Adipocyte (in vitro differentiated cells): ENCODE data around the gene FAM180A.
A peak's percentile ranks its signal among the peaks of the same experiment; 100 is the strongest.
"Not testable (repeated sequence)": the region's sequence is repeated elsewhere in the genome, so short reads cannot be mapped to it uniquely, and the experiment has no call there.

Source experiments
- DNase-seq: peaks from one replicate; pipeline ENCODE4 v3.0.0-alpha.2; 2015; ENCODE audit warnings: low read depth
- H3K27me3 ChIP-seq: replicated peaks from 2 replicates; pipeline ENCODE4 v1.7.0; 2013; ENCODE audit warnings: mild to moderate bottlenecking, low read length, moderate library complexity; ENCODE audit not compliant: control insufficient read depth, insufficient read depth
- H3K36me3 ChIP-seq: 2 replicates; pipeline ENCODE4 v1.7.0; 2013; ENCODE audit warnings: low read length, mild to moderate bottlenecking, moderate library complexity; ENCODE audit not compliant: control insufficient read depth, insufficient read depth, severe bottlenecking
- H3K4me1 ChIP-seq: 2 replicates; pipeline ENCODE4 v1.7.0; 2013; ENCODE audit warnings: mild to moderate bottlenecking, low read length, moderate library complexity; ENCODE audit not compliant: control insufficient read depth, insufficient read depth
- H3K4me3 ChIP-seq: 2 replicates; pipeline ENCODE4 v1.7.0; 2013; ENCODE audit warnings: mild to moderate bottlenecking, low read length, moderate library complexity
- H3K9ac ChIP-seq: 2 replicates; pipeline ENCODE4 v1.7.0; 2013; ENCODE audit warnings: mild to moderate bottlenecking, low read length, moderate library complexity
- H3K9me3 ChIP-seq: 2 replicates; pipeline ENCODE4 v1.7.0; 2013; ENCODE audit warnings: mild to moderate bottlenecking, low read length, moderate library complexity; ENCODE audit not compliant: control insufficient read depth

Gene FAM180A

GRCh38 chr7:135755351-135755753 lies 6.7 kb upstream of the FAM180A start:
- Histone ChIP-seq H3K4me3 (no peak overlapping the region), H3K36me3 (no peaks in the 10 kb centered on the region), H3K9ac (no peak overlapping the region), H3K4me1 (peaks cover 7% of the 10 kb centered on the region), H3K9me3 (peaks cover 9% of the 10 kb centered on the region), H3K27me3 (no peaks in the 10 kb centered on the region)
- DNase-seq: no peak

DNA sequence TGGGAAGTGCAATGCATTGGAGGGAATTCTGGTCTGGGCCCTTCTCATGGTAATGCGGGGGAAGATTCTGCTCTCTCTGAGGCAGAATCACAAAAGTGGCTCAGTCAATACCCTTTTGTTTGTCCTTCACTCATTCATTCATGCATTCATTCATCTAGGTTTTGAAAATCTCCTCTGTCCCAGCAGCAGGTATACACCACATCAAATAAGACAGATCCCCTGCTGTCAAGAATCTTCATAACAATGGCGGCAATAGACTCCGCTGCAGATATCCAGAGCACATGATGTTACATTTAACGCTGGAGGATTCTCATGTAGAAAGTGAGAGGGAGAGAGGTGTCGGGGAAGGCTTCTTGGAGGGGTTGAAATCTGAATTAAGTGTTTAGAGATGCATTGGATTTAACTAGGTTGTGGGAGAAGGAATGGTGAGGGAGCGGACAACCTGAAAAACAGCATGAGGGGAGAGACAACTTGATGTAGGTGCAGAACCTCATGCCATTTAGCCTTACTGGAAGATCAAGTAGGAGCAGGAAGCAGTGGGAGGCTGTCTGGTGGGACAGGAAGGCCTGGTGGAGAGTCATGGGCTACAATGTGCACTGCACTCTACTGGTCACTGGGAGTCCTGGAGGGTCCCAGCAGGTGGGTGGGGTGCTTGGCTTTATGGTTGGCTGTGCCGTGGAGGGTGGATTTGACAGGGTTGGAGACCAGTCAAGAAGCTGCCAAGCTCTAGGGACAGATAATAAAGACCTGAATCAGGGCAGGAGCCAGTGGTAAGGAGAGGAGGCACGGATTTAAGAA lies 5.2 kb upstream of the FAM180A start:
- Histone ChIP-seq H3K9me3 (peaks cover 9% of the 10 kb centered on the region), H3K4me1 (peaks cover 10% of the 10 kb centered on the region)
- DNase-seq: no peak

DNA sequence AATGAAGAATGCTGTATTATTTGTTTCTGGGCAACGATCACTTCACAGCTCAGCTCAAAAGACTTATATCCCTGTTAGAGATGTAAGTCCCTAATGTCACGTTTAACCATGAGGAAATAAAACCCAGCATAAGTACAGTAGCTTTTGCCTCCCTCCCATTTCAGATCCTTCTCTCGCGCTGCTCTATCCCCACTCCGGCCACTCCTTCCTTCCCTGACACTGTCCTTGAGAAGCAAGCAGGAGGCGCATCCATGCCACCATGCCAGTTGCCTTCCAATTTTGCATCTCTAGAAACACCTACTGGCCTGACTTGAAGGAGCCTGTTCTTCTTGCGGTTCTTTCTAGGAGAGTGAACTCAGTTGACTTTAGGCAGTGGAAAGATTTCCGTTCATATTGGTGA lies 1.2 kb downstream of the FAM180A start:
- no peaks in the 10 kb centered on the region for H3K27me3 ChIP-seq
- no peak for DNase-seq
- H3K9ac ChIP-seq: peak overlapping the region; percentile 67
- peaks cover 55% of the 10 kb centered on the region for H3K4me1 ChIP-seq
- no peaks in the 10 kb centered on the region for H3K9me3 ChIP-seq
- no peaks in the 10 kb centered on the region for H3K36me3 ChIP-seq
- peak overlapping the region; percentile 77 for H3K4me3 ChIP-seq

More for the DNA sequence above, 5.2 kb upstream of the FAM180A start:
- Histone ChIP-seq H3K36me3 (no peaks in the 10 kb centered on the region), H3K27me3 (no peaks in the 10 kb centered on the region), H3K9ac (no peak overlapping the region), H3K4me3 (no peak overlapping the region)

DNA sequence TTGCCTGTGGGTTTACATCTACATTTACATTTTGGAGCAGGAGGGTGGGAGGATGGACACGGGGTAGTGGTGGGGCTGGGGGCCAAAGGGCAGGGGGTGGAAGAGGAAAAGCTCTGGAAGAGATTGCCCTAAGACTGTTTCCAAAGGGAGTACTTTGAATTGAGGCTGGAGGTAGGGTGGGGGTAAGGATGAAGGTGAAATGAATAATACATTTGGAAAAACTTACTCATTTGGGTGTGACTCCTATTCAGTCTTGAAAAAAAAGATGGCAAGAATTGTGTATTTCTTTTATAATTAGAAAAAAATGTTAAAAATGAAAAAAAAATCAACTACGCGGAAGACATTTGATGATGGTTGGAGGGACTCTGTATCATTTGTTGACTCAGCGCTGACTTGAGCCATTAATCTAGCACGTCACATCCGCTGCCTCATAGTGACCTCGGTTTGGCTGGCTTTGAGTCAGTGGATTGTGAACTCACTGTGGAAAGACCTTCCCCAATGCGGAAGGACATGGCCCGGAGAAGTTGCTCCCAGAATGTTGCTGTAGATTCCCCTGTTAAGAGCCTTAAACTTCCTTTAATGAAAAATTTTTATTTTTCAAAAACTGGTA lies 2.8 kb downstream of the FAM180A start:
- DNase-seq: peak; percentile 95
- Histone ChIP-seq H3K9ac (peak overlapping the region; percentile 77), H3K9me3 (no peaks in the 10 kb centered on the region), H3K36me3 (no peaks in the 10 kb centered on the region), H3K4me3 (peak overlapping the region; percentile 69), H3K4me1 (peaks cover 64% of the 10 kb centered on the region), H3K27me3 (no peaks in the 10 kb centered on the region)

- Histone ChIP-seq H3K9ac (peak overlapping the region; percentile 68), H3K4me3 (peak overlapping the region; percentile 69), H3K4me1 (peaks cover 64% of the 10 kb centered on the region), H3K27me3 (no peaks in the 10 kb centered on the region), H3K36me3 (no peaks in the 10 kb centered on the region), H3K9me3 (no peaks in the 10 kb centered on the region)
- peak; percentile 76 for DNase-seq
Measured at GRCh38 chr7:135744938-135745702, 3.5 kb downstream of the FAM180A start.

- no peaks in the 10 kb centered on the region for H3K27me3 ChIP-seq
- peak overlapping the region; percentile 68 for H3K4me3 ChIP-seq
- DNase-seq: peak; percentile 67
- H3K4me1 ChIP-seq: peaks cover 61% of the 10 kb centered on the region
- no peaks in the 10 kb centered on the region for H3K36me3 ChIP-seq
- no peaks in the 10 kb centered on the region for H3K9me3 ChIP-seq
- peak overlapping the region; percentile 68 for H3K9ac ChIP-seq
Measured at GRCh38 chr7:135743907-135744731, 4.5 kb downstream of the FAM180A start.

DNA sequence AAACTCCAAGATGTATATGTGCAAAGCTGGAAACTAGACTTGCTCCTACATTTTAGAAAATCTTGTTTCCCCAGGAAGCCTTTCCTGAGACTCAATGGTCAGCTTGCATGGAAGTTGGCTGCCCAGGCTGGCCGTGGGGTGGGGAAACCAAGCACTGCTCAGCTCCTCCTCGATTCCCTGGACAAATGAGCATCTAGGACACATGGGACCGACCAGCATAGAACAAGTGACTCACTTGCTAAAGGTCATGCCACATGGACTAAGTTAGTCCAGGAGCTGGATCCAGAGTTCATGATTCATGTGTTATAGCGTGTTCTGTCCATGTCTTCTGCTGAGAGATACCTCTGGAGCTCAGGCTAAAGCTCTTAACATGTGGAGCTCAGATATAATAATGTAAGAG lies 6.2 kb downstream of the FAM180A start:
- Histone ChIP-seq H3K27me3 (no peaks in the 10 kb centered on the region), H3K9me3 (no peaks in the 10 kb centered on the region), H3K36me3 (no peaks in the 10 kb centered on the region), H3K4me1 (peaks cover 48% of the 10 kb centered on the region), H3K9ac (no peak overlapping the region), H3K4me3 (no peak overlapping the region)
- no peak for DNase-seq

DNA sequence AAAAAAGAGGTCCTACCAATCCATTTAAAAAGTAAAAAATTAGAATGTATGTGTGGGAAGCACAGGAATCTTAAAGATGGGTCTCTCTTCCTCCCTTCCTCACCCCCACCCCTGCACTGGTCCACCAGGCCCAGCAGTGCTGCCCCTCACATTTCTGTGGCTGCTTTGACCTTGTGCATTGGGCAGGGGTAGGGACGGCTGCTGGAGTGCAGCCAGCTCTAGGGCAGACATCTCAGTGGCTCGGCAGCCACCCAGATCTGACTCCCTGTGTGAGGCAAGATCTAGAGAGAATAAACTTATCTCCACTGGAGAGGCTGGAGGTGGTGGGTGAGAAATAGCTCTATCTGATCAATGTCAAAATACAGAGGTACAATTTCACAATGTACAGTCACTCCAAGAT lies 6.7 kb downstream of the FAM180A start:
- no peaks in the 10 kb centered on the region for H3K9me3 ChIP-seq

DNA sequence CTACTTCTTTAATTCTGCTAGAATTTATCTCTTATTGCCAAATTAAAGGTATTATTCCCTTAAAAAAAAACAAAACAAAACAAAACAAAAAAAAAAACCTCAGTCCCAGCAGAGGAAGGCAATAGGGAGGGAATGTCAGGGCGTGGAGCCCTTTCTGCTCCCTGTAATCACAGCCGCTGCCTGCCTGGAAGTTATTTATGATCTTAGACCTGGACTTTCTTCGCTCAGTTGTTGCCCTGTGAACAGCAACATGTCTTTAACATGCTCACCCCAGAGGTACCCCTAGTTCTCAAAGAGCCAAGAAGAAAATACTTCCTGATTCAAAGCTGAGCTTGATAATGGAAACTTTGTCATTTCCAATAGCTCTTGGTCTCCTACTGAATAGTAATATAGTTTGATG lies 7.7 kb downstream of the FAM180A start:
- DNase-seq: no peak

More for the DNA sequence above, 6.7 kb downstream of the FAM180A start:
- no peaks in the 10 kb centered on the region for H3K36me3 ChIP-seq
- no peaks in the 10 kb centered on the region for H3K27me3 ChIP-seq
- DNase-seq: no peak
- no peak overlapping the region for H3K4me3 ChIP-seq
- no peak overlapping the region for H3K9ac ChIP-seq
- H3K4me1 ChIP-seq: peaks cover 45% of the 10 kb centered on the region

DNA sequence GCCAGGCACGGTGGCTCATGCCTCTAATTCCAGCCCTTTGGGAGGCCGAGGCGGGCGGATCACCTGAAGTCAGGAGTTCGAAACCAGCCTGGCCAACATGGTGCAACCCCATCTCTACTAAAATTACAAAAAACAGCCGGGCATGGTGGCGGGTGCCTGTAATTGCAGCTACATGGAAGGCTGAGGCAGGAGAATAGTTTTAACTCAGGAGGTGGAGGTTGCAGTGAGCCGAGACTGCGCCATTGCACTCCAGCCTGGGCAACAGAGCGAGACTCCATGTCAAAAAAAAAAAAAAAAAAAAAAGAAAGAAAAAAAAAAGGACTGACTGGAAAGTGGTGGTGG lies 11.3 kb downstream of the FAM180A start:
- H3K36me3 ChIP-seq: peaks cover 24% of the 10 kb centered on the region
- DNase-seq, H3K9ac ChIP-seq, H3K4me1 ChIP-seq, H3K4me3 ChIP-seq, H3K9me3 ChIP-seq, H3K27me3 ChIP-seq: not testable (repeated sequence)

More for the DNA sequence above, 7.7 kb downstream of the FAM180A start:
- Histone ChIP-seq H3K9me3 (no peaks in the 10 kb centered on the region), H3K36me3 (peaks cover 7% of the 10 kb centered on the region), H3K9ac (no peak overlapping the region), H3K27me3 (no peaks in the 10 kb centered on the region), H3K4me1 (peaks cover 40% of the 10 kb centered on the region), H3K4me3 (no peak overlapping the region)
